Measurements from ENCODE around the gene BTBD2. TPM values are rescaled to one million over a fixed set of nuclear protein-coding genes. Genes with fewer than 3 reads are reported as not detected.

Gene BTBD2
- total RNA-seq, 1 donor from 2014 or later: 118 TPM

- no peak for DNase-seq (ENCODE audit: extremely low spot score, unreplicated experiment)
- no peaks in the 10 kb centered on the region for H3K36me3 Mint-ChIP-seq
- no peaks in the 10 kb centered on the region for H3K4me1 Mint-ChIP-seq (ENCODE audit: unreplicated experiment)
- H3K27me3 Mint-ChIP-seq: no peaks in the 10 kb centered on the region
- H3K9me3 Mint-ChIP-seq: no peaks in the 10 kb centered on the region
- no peak overlapping the region for H3K4me3 Mint-ChIP-seq
- H3K27ac Mint-ChIP-seq: no peak overlapping the region
- no peak for TF ChIP-seq CTCF (conservative IDR thresholded peaks at IDR 0.05)
Measured at GRCh38 chr19:1975162-1975480, 40.4 kb downstream of the BTBD2 start.

- DNase-seq (ENCODE audit: extremely low spot score, unreplicated experiment): no peak
- no peaks in the 10 kb centered on the region for H3K36me3 Mint-ChIP-seq
- no peaks in the 10 kb centered on the region for H3K9me3 Mint-ChIP-seq
- H3K27me3 Mint-ChIP-seq: no peaks in the 10 kb centered on the region
- no peaks in the 10 kb centered on the region for H3K4me1 Mint-ChIP-seq (ENCODE audit: unreplicated experiment)
- H3K27ac Mint-ChIP-seq: no peak overlapping the region
- no peak overlapping the region for H3K4me3 Mint-ChIP-seq
- TF ChIP-seq CTCF (conservative IDR thresholded peaks at IDR 0.05): no peak
Measured at GRCh38 chr19:1974381-1975161, 40.9 kb downstream of the BTBD2 start.

- TF ChIP-seq CTCF (conservative IDR thresholded peaks at IDR 0.05): no peak
- Mint-ChIP-seq H3K27ac (no peak overlapping the region), H3K4me3 (no peak overlapping the region), H3K27me3 (no peaks in the 10 kb centered on the region), H3K9me3 (no peaks in the 10 kb centered on the region), H3K4me1 (ENCODE audit: unreplicated experiment) (peaks cover 5% of the 10 kb centered on the region), H3K36me3 (no peaks in the 10 kb centered on the region)
- no peak for DNase-seq (ENCODE audit: extremely low spot score, unreplicated experiment)
Measured at GRCh38 chr19:1970806-1971502, 44.6 kb downstream of the BTBD2 start.

GRCh38 chr19:1970003-1970805, 45.3 kb downstream of the BTBD2 start:
- no peak for DNase-seq (ENCODE audit: extremely low spot score, unreplicated experiment)
- H3K4me3 Mint-ChIP-seq: no peak overlapping the region
- no peak overlapping the region for H3K27ac Mint-ChIP-seq
- H3K4me1 Mint-ChIP-seq (ENCODE audit: unreplicated experiment): peaks cover 6% of the 10 kb centered on the region
- no peak for TF ChIP-seq CTCF (conservative IDR thresholded peaks at IDR 0.05)
- H3K36me3 Mint-ChIP-seq: no peaks in the 10 kb centered on the region
- H3K27me3 Mint-ChIP-seq: no peaks in the 10 kb centered on the region
- no peaks in the 10 kb centered on the region for H3K9me3 Mint-ChIP-seq

GRCh38 chr19:1969176-1970002, 46.1 kb downstream of the BTBD2 start:
- H3K4me1 Mint-ChIP-seq (ENCODE audit: unreplicated experiment): peaks cover 6% of the 10 kb centered on the region
- no peak overlapping the region for H3K4me3 Mint-ChIP-seq
- no peaks in the 10 kb centered on the region for H3K9me3 Mint-ChIP-seq
- H3K27ac Mint-ChIP-seq: no peak overlapping the region
- DNase-seq (ENCODE audit: extremely low spot score, unreplicated experiment): no peak
- H3K36me3 Mint-ChIP-seq: no peaks in the 10 kb centered on the region
- TF ChIP-seq CTCF (conservative IDR thresholded peaks at IDR 0.05): no peak
- H3K27me3 Mint-ChIP-seq: no peaks in the 10 kb centered on the region
